ENCODE results near the gene ENDOD1.

The ENDOD1 gene

DNA sequence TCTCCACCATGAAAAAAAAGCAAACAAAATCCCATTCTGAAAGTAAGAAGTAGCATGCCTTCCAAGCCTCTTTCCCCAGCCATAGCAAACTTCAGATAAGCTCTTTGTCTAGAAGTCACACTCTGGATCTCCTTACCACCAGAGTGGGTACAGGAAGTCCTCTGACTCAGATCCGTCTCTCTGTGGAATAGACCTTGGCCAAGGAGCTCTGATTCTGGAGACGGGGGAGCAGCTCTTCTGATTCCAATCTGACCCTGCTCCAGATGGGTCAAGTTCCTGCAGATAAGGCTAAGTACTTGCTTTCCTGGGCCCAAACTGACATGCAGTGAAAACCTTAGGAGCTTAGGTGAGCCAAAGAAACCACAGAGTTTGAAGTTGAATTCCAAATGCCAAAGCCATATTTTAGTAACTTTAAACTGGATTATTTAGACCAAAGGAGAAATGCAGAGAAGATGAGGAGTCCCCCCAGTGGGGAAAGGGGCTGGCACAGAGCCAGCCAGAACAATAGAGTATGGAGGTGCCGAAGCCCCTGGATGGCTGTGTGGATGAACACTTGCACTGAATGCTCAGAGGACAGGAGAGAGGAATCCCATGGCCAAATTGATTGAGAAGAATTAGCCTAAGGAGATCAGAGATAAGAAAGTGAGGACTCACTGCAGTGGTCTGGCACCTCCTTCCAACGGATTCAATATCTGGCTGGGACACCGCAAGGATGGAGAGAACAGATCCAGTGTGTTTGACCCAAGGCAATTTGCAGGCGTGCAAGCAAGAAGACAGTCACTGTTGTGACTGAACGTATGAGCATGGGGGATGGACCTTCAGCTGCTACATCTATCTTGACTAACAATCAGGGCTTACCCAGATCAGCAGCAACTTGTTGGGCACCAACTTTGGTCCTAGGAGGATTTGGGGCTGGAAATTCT is 54.9 kb downstream of the ENDOD1 start:
- DNase-seq = no peak

DNA sequence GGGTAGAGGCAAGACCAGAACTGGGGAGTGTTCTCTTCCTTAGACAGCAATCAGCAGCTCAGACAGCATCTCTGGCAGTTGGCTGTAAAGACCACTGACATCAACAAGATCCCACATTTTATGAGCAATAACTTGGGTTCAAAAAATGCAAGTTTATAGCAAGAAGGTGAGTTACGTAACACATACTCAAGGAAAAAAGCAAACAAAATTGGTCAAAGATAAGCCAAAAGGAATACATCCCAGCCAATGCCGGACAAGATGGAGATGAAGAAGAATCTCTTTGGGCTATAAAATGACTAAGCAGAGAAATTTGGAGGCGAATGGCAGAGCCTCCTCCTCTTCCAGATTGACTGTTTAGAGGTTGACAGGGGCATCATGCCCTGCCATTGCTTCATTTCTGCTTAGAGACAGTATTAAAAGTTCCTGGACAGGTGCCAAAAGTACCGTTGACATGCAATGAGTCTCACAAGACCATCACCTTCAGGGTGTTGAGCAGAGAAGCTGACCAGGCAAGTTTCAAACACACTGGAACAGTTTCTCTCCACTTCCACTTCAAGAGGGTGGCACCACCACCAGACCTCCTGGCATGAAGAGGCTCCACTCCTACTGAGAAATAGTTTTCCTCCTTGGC is 55.9 kb downstream of the ENDOD1 start:
- no peak for DNase-seq

DNA sequence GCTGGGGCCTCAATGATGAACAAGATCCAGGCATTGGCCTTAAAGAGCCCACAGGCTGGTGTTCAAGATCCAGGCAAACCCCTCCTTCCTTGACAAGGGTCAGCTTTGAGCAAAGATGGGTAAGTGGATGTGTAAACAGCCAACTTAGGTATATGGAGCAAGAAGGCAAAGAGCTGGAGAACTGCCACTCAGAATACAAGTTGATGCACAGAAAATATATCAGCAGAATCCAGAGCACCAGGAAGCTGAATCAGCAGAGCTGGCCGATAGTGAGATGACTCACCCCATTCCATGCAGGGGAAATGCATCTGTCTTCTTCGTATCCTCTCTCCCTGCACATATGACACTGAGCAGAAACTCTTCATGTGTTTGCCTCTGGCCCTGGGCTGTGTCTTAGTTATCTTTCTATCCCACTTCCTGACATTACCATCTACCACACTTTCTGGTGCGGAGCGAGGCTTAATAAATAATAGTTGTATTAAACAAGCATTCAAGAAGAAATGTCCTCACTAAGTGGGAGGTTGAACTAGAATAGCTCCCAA is 57.8 kb downstream of the ENDOD1 start:
- DNase-seq = no peak

DNA sequence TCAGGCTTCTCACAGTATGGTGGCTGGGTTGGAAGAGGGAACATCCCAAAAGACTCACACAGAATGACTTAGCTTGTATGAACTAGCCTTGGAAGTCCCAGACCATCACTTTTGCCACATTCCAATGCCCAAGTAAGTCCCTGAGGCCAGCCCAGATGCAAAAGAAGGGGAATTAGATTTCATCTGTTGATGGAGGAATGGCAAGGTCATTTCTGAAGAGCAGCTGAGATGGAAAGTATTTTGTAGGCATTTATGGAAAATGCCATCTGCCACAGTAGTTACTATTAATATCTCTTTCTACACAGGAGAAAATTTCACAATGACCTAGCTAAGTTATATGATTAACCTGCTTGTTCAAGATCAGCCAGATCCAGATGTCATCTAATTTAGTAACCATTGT is 58.8 kb downstream of the ENDOD1 start:
- DNase-seq = no peak

DNA sequence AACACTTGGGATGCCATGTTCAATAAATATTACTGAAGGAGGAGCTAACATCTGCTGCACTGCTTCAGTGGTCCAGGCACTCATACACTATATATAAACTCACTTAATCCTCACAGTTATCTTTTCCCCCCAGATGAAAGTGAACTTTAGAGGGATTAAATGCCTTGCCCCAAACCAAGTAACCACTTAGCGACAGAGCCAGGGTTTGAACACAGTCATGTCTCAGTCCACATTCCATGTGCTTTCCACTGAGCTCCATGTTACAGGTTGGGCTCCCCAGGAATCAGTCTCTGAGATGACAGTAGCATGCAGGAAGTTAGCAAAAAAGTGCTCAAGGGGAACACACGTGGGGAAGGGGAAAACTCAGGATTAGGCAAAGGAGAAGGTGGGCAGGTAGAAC is 59.3 kb downstream of the ENDOD1 start:
- DNase-seq = no peak

DNA sequence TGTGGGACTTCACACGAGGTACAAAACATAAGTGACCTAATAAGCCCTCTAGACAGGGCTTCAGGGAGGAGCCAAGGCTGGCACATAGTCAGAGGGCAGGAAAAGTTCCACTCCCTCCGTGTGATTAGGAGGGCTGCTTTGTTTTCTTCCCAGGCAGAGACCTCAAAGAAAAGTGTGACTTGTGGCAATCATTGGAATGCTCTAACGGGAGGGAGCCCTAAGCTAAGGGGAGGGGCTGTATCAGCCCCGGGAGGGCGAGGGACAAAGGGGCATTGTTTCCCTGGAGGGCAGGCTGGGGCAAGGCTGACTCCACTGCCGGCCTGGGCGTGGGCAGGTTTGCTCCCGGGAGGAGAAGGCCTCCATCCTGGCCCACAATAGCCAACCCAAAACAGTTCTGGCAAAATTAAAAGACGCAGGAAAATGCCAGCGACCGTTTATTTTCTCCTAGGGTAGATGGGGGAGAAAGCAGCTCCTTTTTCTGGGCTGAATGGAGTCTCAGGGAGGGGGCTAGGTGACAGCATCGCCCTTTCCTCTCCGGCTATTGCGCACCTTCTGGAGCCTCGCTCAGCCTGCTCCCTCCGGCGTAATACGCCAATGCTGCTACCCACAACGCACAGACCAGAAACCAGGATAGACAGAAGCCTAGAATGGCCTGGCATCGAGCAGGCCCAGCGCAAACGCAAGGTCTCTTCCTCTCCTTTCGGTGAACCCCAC is 60.2 kb downstream of the ENDOD1 start:
- DNase-seq = no peak

DNA sequence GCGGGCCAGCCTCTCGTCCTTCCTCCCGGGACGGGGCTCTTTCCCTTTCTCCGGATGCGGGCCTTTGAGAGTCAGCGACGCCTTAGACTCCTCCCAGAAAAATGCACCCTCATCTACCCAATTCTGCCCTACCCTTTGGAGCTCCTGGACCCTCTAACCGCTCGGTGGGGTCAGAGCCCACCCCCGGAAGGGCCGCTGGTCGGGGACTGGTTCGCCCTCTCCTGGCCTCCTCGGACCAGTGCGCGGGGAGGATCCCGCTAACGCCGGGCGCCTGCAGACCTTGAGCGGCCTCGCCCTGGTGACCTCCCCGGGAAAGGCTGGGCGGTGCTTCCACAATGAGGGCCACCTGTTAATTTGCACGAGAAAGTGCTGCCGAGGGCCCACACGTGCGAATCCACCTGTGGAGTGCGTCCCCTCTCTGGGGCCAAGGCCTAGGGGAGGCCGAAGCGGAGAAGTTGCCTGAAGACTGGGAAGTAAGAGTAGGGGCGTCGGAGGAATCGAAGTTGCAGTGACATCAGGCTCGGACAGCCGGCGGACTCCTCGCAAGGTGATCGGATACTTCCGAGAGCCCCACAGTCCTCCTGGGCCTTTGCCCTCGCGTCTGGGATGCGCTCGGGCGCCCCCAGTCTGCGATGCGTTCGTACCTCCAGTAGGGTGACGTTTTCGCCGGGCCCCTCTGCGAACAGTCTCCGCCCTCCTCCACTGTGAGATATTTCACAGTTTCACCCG is 61.5 kb downstream of the ENDOD1 start:
- peak; percentile 86 for DNase-seq

DNA sequence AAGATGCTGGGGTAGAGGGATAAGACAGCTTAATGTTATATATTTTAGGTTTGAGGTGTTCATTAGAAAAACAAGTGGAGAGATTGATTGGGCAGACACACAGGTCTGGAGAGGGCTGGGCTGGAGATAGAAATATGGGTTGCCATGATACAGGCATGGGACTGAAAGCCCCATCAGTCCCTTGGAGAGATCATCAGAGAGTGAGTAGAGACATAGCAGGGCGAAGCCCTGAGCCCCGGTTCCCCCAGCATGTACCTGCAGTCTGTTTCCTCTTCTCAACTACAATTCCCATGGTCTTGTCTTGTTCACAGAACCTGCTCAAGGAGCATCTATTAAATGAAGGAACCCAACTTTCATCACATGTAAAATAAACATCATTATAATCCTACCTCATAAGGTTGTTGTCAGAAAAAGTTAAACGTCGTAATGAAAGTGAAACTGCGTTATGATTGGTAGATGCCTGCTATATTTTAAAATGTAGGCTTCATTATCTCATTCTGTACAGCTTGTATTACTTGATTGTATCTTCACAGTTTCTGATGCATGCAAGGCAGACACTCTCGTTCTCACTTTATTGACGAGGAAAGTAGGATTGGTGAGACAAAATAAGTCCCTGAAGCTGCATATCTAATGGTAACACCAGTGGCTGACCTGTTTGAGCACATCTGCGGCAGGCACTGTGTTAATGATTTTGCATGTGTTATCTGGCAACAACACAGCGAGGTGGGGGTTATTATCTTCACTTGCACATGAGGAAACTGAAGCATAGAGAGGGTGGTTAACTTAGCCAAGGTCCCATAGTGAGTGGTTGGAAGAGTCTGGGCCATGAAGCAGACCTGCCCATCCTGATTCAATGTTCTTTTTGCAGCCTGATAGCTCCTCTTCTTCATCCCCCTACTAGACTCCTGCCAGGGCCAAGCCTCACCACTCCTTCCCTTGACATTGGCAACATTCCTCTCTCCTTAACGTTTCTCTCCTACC is 63.5 kb downstream of the ENDOD1 start:
- no peak for DNase-seq

DNA sequence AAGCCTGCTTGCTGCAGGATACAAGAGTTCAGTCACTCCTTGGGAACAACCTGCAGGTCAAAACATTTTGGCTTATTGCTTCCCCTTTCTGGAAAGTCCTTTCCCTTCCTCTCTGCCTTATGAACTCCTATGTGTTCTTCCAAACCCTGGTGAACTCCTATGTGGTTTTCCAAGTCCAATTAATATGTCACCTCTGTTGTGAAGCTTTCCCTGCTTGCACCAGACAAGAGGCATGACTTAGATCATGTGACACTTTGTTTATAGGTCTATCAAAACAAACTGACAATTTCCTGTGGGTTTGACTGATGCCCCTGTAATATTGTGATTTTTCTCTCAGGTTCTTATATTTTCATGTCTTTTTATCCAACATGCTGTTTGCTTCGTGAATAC is 64.2 kb downstream of the ENDOD1 start:
- DNase-seq = no peak

DNA sequence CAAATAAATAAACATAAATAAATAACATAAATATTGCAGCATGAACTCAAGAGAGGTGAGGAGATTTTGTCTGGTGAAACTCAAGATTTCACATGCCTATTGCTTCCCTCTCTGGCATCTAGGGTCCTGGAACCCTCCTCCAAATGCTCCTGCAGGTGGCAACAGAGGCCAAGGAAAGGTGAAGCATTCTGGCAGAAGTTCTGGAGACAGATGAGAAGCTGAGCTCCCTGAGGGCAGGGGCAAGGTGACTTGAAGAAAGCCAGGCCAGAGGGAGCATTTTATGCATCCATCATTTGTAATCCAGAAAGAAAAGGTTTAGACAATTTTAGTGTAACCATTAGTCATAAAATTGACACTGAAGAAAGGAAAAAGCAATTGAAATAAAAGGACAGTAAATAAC is 64.9 kb downstream of the ENDOD1 start:
- DNase-seq = peak; percentile 38

DNA sequence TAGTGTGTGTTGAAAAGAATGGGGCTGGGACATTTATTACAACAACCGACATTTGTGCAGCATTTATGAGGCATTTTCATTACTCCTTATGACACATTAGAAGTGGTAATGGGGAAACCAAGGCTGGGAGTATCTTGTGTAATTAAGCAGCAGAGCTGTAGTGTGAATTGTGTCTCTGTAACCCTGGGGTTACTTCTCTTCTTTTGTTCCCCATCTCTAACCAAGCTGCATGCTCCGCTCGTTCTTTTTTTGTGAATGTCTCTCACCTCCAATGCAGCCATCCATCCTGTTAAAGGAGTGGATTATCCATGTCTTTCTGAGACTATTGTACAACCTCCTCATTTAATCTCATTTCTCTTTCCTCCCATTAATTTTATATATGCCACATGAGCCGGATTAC is 65.7 kb downstream of the ENDOD1 start:
- no peak for DNase-seq

DNA sequence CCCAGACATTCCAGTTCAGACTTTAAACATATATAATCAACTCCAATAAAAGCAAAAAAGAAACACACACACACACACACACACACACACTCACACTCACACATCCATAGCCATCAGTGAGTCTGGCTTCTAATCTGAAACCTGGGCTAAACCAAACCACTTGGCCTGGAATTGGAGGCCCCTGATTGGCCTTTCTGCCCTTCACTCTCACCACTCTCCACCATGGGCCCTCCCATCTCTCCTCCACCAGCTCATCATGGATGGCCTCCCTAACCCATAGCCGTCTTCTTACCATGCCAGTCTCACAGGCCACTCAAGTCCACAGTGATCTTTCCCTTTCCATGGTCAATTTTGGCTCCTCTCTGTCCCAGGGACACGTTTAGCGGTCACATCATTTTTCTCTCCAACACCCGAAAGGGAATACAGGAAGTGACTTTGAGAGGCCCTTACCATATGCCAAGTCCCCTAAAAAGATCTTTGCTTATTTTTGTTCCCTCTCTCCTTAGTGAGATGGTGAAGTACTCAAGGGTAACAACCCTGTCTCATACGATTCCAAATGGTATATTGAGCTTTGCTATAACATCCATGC is 66.6 kb downstream of the ENDOD1 start:
- DNase-seq = no peak

DNA sequence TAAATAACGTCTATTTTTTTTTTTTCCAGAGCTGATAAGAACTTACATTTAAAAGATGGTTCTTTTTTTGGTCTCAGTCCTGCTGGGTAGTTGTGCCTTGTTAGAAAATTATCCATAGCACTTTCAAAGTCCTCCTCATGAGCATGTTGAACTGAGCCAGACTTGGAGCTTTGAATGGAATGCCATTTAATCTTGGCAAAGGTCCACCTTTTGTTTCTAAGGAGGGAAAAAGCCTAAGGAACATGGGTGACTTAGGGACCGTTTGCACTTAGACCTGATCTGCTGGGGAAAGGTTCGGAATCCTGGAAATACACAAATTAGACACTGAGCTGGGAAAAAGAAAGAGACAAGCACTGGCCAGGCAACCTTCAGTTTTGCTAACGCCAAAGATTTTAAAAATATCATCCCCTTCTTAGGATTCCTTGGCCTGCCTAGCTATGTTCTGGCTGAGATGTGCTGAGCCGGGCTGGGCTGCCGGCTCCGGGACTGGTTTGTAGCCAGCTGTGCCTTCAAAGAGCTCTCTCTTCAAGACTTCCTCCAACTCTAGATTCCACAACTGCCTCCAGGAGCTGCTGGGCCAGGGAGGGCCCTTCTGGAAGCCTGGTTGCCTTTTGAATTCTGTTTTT is 67.4 kb downstream of the ENDOD1 start:
- DNase-seq = no peak

DNA sequence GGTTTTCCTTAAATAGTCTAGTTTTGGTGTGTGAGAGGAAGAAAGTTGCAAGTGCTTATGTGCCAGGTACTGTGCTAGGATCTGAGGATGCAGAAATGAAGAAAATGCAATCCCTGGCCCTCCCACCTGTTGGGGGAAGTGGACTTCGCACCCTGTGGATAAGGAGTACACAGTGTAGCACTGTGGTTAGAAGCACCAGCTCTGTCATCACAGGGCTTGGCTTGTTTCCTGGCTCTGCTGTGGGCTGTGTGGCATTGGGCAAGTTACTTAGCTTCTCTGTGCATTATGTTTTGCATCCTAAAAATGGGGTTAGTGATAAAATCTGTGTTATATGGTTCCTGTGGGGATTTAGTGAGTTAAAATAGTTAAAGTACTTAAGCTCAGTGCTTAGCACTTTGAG is 68.2 kb downstream of the ENDOD1 start:
- DNase-seq = no peak

DNA sequence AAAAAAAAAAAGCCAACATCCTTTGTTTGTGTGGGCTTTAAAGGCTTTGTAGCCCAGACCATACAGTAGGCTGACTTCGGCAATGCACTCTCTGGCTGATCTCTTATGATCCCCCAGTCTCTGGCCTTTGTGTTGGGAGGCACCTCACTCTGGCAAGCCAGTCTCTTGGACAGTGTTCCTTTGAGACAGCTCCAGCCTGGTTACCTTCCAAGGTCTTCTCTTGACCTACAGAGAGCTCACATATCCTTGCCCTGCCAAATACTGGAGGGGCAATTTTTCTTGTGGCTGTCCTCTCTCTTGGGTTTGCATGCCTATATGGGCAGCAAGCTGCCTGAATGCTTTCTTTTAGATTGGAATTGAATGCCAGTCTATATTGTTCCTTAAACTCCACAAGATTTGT is 71.6 kb downstream of the ENDOD1 start:
- DNase-seq = no peak

DNA sequence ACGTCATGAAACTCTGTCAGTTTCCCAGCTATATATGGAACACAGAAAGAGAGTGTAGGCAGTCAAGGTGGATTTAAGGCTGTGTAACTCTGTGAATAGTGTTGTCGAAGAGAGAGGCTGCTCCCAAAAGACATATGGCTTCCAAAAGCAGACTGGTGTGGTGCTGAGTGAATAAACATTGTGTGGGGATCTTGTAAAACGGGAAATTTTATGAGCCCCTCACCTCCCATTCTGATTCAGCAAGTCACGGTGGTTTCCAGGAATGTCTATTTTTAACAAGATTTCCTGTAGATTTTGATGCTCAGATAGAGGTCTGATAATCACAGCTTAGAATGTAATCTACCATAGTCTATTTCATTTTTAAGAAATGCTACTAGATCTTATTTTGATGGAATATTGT is 73.5 kb downstream of the ENDOD1 start:
- no peak for DNase-seq

DNA sequence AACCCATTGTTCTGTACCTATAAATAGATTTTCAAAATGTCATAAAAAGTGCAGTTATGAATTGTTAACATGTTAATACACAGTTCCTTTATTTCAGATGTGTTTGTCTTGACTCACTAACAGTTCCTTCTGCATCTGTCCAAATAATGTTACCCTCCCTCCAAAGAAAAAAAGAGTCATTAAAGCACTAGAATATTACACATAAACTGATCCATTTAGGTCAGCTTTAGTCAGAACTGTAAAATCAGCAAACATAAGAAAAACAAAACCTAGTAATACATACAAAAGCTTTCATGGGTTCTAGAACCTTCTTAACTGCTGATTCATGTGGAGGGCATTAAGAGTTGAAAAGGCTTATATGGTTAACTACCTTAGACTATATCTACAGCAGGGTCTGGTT is 76.0 kb downstream of the ENDOD1 start:
- no peak for DNase-seq

DNA sequence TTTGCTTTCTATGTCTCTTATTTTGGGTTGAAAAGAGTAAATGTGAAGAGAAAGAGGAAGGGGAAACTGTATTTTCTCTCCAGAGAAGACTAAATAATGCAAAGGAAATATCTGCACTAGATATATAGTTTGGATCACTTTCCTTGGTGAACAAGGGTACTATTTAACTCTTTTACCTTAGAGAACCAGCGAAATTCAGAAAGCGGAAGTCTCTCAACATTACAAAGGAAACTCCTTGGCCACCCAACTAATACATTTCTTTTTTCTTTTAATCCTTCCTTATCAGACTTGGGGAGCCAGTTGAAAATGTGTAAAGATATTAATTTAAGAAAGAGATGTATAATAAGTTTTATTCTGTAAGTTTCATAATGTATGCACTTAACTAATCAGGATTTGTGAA is 77.1 kb downstream of the ENDOD1 start:
- no peak for DNase-seq

DNA sequence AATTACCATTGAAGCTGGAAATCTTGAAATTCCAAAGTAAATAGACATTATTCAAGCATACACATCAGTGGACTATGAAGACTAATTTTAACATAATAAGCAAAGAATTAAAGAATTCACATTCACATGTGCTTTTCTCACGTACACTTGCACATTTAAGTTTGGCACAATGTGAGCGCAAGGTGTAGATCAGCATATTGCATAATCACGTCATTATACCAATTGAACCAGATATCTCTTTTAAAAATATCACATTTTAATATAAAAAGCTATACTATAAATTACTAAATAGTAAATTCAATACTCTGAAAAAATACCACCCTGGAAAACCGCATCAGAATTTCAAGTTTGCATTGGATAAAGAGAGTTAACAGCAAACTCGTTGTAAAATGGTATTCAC is 80.6 kb downstream of the ENDOD1 start:
- no peak for DNase-seq

DNA sequence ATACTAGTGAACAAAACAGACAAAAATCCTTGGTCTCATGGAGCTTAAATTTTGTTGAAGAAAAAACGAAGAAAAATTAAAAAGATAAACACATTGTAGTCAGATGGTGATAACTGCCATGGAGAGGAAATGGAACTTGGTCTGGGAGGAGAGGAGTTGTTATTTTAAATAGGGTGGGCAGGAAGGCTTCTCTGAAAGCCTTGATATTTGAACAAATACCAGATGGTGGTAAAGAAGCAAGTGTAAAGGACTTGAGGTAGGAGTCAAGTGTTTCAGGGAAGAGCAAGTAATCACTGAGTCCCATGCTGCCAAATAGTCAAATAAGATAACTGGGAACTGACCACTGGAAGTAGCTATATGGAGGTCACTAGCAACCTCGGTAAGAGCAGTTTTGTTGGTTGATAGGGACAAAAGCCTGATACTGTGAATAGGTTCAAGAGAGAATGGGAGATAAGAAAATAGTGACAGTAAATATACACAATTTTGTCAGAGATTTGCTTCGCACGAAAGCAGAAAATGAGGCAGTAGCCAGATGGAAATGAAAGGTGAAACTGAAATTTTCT is 86.3 kb downstream of the ENDOD1 start:
- DNase-seq = no peak

All from activated CD4-positive, alpha-beta T cell treated with anti-CD3 and anti-CD28 coated beads for 1 hour (primary cell).